ENCODE results near the gene GZMM. TPM values are rescaled to one million over a fixed set of nuclear protein-coding genes. Genes with fewer than 3 reads are reported as not detected.

GZMM gene
- polyA plus RNA-seq, 3 donors = 0.32 to 1.4 (median 0.48) TPM

DNA sequence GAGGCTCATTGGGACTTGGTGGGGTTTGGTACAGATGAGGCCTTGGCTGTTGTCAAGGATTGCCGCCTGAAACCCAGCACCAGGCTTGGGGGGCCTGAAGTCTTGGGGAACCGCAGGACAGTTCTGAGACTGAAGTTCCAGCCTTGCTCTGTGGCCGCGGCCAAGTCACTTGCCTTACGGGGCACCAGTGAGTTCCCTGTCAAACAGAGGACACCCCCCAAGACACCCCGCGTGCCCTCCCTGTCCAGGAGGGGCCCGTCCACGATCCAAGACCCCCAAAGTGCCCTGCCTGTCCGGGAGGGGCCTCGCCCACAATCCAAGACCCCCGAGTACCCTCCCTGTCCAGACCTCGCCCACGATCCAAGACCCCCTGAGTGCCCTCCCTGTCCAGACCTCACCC is 9.8 kb upstream of the GZMM start:
- 91% methylated on average over 7 of the region's 14 CpGs for WGBS (ENCODE audit: insufficient coverage)
- Histone ChIP-seq H3K4me2 (replicated peaks; ENCODE audit: extremely low read depth, low read length, poor library complexity, severe bottlenecking) (peak overlapping the region; percentile 91), H3K9me3 (replicated peaks in 1 of 2; ENCODE audit: control insufficient read depth in 1 of 2, insufficient read depth in 1 of 2, low read length in 2 of 2) (no peaks in the 10 kb centered on the region), H3K27me3 (ENCODE audit: control insufficient read depth in 2 of 2, insufficient read depth in 2 of 2, low read length in 2 of 2) (no peaks in the 10 kb centered on the region), H3K27ac (ENCODE audit: low read depth in 1 of 2, low read length in 2 of 2) (peak overlapping the region; percentile 64 to 90), H2AFZ (ENCODE audit: insufficient read depth, low read depth, low read length, poor library complexity, severe bottlenecking) (no peak overlapping the region), H3K79me2 (ENCODE audit: insufficient read depth, low read length) (peaks cover 41% of the 10 kb centered on the region), H3K4me3 (replicated peaks in 1 of 3; ENCODE audit: low read depth in 2 of 3, low read length in 3 of 3) (peak overlapping the region in 1 of 3 experiments; percentile 91), H3K36me3 (replicated peaks in 1 of 2; ENCODE audit: control insufficient read depth in 1 of 2, insufficient read depth in 2 of 2, low read length in 2 of 2) (peaks cover 32 to 39% of the 10 kb centered on the region in 2 donors), H3K9ac (ENCODE audit: insufficient read depth, low read length, poor library complexity, severe bottlenecking) (peak overlapping the region; percentile 90), H3K4me1 (ENCODE audit: control insufficient read depth in 1 of 2, insufficient read depth in 2 of 2, low read length in 2 of 2) (peaks cover 24 to 27% of the 10 kb centered on the region in 2 donors), H4K20me1 (ENCODE audit: insufficient read depth, low read length) (peaks cover 67% of the 10 kb centered on the region)
- no peak for DNase-seq
- Mint-ChIP-seq H3K27ac (peak overlapping the region in 3 of 7 donors; percentile 75 to 92 (median 89)), H3K27me3 (ENCODE audit: low read depth in 3 of 3) (peaks cover 0 to 2% (median 1%) of the 10 kb centered on the region in 3 donors), H3K36me3 (peaks cover 22 to 36% of the 10 kb centered on the region in 2 donors), H3K4me1 (peaks cover 21% of the 10 kb centered on the region), H3K4me3 (peak overlapping the region in 1 of 2 donors; percentile 30), H3K9me3 (no peaks in the 10 kb centered on the region)
- intact Hi-C loops (cut with micrococcal nuclease) = loop anchor here in 1 of 2 donors (5.0 to 10.0 kb wide), 2 partner anchors 38 to 101 kb away; partner anchors contain the start of genes BSG, FGF22 and POLRMT
- TF ChIP-seq, protein P1, sequence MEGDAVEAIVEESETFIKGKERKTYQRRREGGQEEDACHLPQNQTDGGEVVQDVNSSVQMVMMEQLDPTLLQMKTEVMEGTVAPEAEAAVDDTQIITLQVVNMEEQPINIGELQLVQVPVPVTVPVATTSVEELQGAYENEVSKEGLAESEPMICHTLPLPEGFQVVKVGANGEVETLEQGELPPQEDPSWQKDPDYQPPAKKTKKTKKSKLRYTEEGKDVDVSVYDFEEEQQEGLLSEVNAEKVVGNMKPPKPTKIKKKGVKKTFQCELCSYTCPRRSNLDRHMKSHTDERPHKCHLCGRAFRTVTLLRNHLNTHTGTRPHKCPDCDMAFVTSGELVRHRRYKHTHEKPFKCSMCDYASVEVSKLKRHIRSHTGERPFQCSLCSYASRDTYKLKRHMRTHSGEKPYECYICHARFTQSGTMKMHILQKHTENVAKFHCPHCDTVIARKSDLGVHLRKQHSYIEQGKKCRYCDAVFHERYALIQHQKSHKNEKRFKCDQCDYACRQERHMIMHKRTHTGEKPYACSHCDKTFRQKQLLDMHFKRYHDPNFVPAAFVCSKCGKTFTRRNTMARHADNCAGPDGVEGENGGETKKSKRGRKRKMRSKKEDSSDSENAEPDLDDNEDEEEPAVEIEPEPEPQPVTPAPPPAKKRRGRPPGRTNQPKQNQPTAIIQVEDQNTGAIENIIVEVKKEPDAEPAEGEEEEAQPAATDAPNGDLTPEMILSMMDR (IDR thresholded peaks at IDR 0.05) = no peak

- H3K4me1 Mint-ChIP-seq = peaks cover 18% of the 10 kb centered on the region
- peaks cover 24 to 42% of the 10 kb centered on the region in 2 donors for H3K36me3 Mint-ChIP-seq
- H3K27me3 ChIP-seq (ENCODE audit: control insufficient read depth in 2 of 2, insufficient read depth in 2 of 2, low read length in 2 of 2) = no peaks in the 10 kb centered on the region
- intact Hi-C loops (cut with micrococcal nuclease) = loop anchor here in 1 of 2 donors (10.0 kb wide), 1 partner anchor 100 kb away; the partner anchor contains the start of genes FGF22 and POLRMT
- H4K20me1 ChIP-seq (ENCODE audit: insufficient read depth, low read length) = peaks cover 70% of the 10 kb centered on the region
- peak overlapping the region in 2 of 7 donors; percentile 42 to 69 for H3K27ac Mint-ChIP-seq
- H3K4me3 Mint-ChIP-seq = no peak overlapping the region
- H3K9ac ChIP-seq (ENCODE audit: insufficient read depth, low read length, poor library complexity, severe bottlenecking) = no peak overlapping the region
- H3K4me1 ChIP-seq (ENCODE audit: control insufficient read depth in 1 of 2, insufficient read depth in 2 of 2, low read length in 2 of 2) = peaks cover 24 to 27% of the 10 kb centered on the region in 2 donors
- no peaks in the 10 kb centered on the region for H3K9me3 ChIP-seq (replicated peaks in 1 of 2; ENCODE audit: control insufficient read depth in 1 of 2, insufficient read depth in 1 of 2, low read length in 2 of 2)
- DNase-seq = no peak
- 87% methylated on average over 15 of the region's 16 CpGs for WGBS (ENCODE audit: insufficient coverage)
- H3K27ac ChIP-seq (ENCODE audit: low read depth in 1 of 2, low read length in 2 of 2) = peak overlapping the region in 1 of 2 donors; percentile 42
- peaks cover 39 to 45% of the 10 kb centered on the region in 2 donors for H3K36me3 ChIP-seq (replicated peaks in 1 of 2; ENCODE audit: control insufficient read depth in 1 of 2, insufficient read depth in 2 of 2, low read length in 2 of 2)
- H3K4me3 ChIP-seq (replicated peaks in 1 of 3; ENCODE audit: low read depth in 2 of 3, low read length in 3 of 3) = no peak overlapping the region
- peaks cover 41% of the 10 kb centered on the region for H3K79me2 ChIP-seq (ENCODE audit: insufficient read depth, low read length)
- TF ChIP-seq, protein P1 (IDR thresholded peaks at IDR 0.05) = no peak
- H3K9me3 Mint-ChIP-seq = no peaks in the 10 kb centered on the region
- no peak overlapping the region for H3K4me2 ChIP-seq (replicated peaks; ENCODE audit: extremely low read depth, low read length, poor library complexity, severe bottlenecking)
- no peaks in the 10 kb centered on the region for H3K27me3 Mint-ChIP-seq (ENCODE audit: low read depth in 3 of 3)
- H2AFZ ChIP-seq (ENCODE audit: insufficient read depth, low read depth, low read length, poor library complexity, severe bottlenecking) = no peak overlapping the region
Observed at GRCh38 chr19:535017-535835, 8.6 kb upstream of the GZMM start.
